GM12878 (cell line): ENCODE measurements around the gene TNS4. TPM values are rescaled to one million over a fixed set of nuclear protein-coding genes. Genes with fewer than 3 reads are reported as not detected.

Experiments
- ATAC-seq: fragments of 200-7000 bp; cut with Tn5 transposase; 3 replicates; pipeline ENCODE4 v1.9.1; 2020; ENCODE audit warnings: mild to moderate bottlenecking, moderate library complexity
- BruUV-seq: library from RNA; stranded (reverse); fragments of 400-500 nt; replicated peaks from 2 replicates; lab custom pipeline; 2021; lab: Mats Ljungman, UMichigan
- CTCF ChIA-PET: fragments of 300-600 bp; sonication (Branson Sonifier 250); formaldehyde crosslinking; extraction: SDS; loops from one replicate; lab custom pipeline; 2021; ENCODE audit warnings: inconsistent platforms; lab: Yijun Ruan, JAX
- POLR2A ChIA-PET: fragments of 350-600 bp; formaldehyde crosslinking; extraction: SDS; loops from one replicate; lab custom pipeline; 2021; ENCODE audit warnings: inconsistent platforms; lab: Charles Lee
- RAD21 ChIA-PET: fragments of 300-600 bp; sonication (Branson Sonifier 250); formaldehyde crosslinking; loops from one replicate; lab custom pipeline; 2023; ENCODE audit warnings: antibody characterized with exemption; ENCODE audit not compliant: unreplicated experiment; lab: Charles Lee
- SMC1A ChIA-PET: fragments of 300-600 bp; sonication (Branson Sonifier 250); formaldehyde crosslinking; loops from one replicate; lab custom pipeline; 2023; ENCODE audit not compliant: unreplicated experiment, uncharacterized antibody; lab: Charles Lee
- DNase-seq: peaks from one replicate; pipeline ENCODE4 v3.0.0-alpha.2; 2011; ENCODE audit warnings: low read depth, low spot score
- FAIRE-seq: peaks from 3 replicates; lab custom pipeline; 2011; peaks lifted over from hg19 to GRCh38; lab: Jason Lieb, UNC
- H2AFZ ChIP-seq: 2 replicates; pipeline ENCODE4 v1.6.0; 2011; ENCODE audit warnings: low read depth, low read length, control low read depth; ENCODE audit not compliant: control insufficient read depth
- H3K27ac ChIP-seq: 2 replicates; pipeline ENCODE4 v1.5.1; 2011; ENCODE audit warnings: control low read depth; ENCODE audit not compliant: control insufficient read depth, insufficient read depth
- H3K27me3 ChIP-seq, 2 experiments: replicated peaks in 1 of 2; 2 replicates each; pipeline versions ENCODE4 v1.6.0 to v1.6.1; 2011; ENCODE audit warnings: low read length in 1 of 2; ENCODE audit not compliant: control insufficient read depth in 2 of 2, insufficient read depth in 2 of 2
- H3K36me3 ChIP-seq, 2 experiments: 2 replicates each; pipeline ENCODE4 v1.5.1; 2011; ENCODE audit warnings: low read length in 1 of 2; ENCODE audit not compliant: control insufficient read depth in 2 of 2, insufficient read depth in 2 of 2
- H3K4me1 ChIP-seq: 2 replicates; pipeline ENCODE4 v1.6.1; 2011; ENCODE audit warnings: mild to moderate bottlenecking, low read length, moderate library complexity, mixed read lengths; ENCODE audit not compliant: control insufficient read depth, insufficient read depth
- H3K4me2 ChIP-seq: 2 replicates; pipeline ENCODE4 v1.6.0; 2011; ENCODE audit warnings: control low read depth; ENCODE audit not compliant: control insufficient read depth, insufficient read depth
- H3K4me3 ChIP-seq: fragments of 200-600 bp; sonication (generic); 2 replicates; pipeline ENCODE4 v1.5.1; 2016
- H3K79me2 ChIP-seq: 2 replicates; pipeline ENCODE4 v1.6.0; 2011; ENCODE audit warnings: low read length; ENCODE audit not compliant: control insufficient read depth, insufficient read depth
- H3K9ac ChIP-seq: 2 replicates; pipeline ENCODE4 v1.8.0; 2011; ENCODE audit warnings: low read length, control low read depth, mixed read lengths; ENCODE audit not compliant: control insufficient read depth, insufficient read depth
- H3K9me3 ChIP-seq: replicated peaks from 3 replicates; pipeline ENCODE4 v1.5.1; 2011; ENCODE audit warnings: mild to moderate bottlenecking, low read length; ENCODE audit not compliant: control insufficient read depth, insufficient read depth
- H4K20me1 ChIP-seq: 2 replicates; pipeline ENCODE4 v1.6.0; 2011; ENCODE audit not compliant: control insufficient read depth, insufficient read depth
- CHD4 ChIP-seq: fragments of 200-600 bp; sonication (generic); IDR thresholded peaks from 2 replicates; pipeline ENCODE4 v1.6.1; 2016; ENCODE audit warnings: mild to moderate bottlenecking
- CREM ChIP-seq: IDR thresholded peaks from 2 replicates; pipeline ENCODE4 v1.6.1; 2014; ENCODE audit warnings: antibody characterized with exemption, low read depth
- JUNB ChIP-seq: IDR thresholded peaks from 2 replicates; pipeline ENCODE4 v1.6.1; 2016; ENCODE audit warnings: antibody characterized with exemption, mild to moderate bottlenecking
- KDM1A ChIP-seq: fragments of 200-600 bp; sonication (generic); IDR thresholded peaks from 2 replicates; pipeline ENCODE4 v1.6.1; 2016; ENCODE audit warnings: borderline replicate concordance
- WGBS: methylation state at CpG from one replicate; pipeline ENCODE4 v1.1.6; 2016; ENCODE audit warnings: low lambda C conversion rate; ENCODE audit not compliant: insufficient replicate concordance, insufficient coverage; ENCODE audit errors: missing lambda C conversion rate; 5-methylcytosine and 5-hydroxymethylcytosine counted together
- in situ Hi-C: fragments of 300-500 bp; cut with MboI; formaldehyde crosslinking; loops from 9 replicates; pipeline ENCODE4 v1.14.3; 2018; ENCODE audit warnings: mixed read lengths
- intact Hi-C: fragments of 100-400 bp; cut with micrococcal nuclease; formaldehyde crosslinking; loops from one replicate; pipeline ENCODE4 v1.14.2; 2022; ENCODE audit not compliant: unreplicated experiment
- polyA plus RNA-seq, 11 experiments: library from polyadenylated mRNA; depleted of rRNA in 4 of 11; unstranded in 6 of 11; stranded (reverse) in 5 of 11; fragments of >200 nt; fragmentation: Nextera tagmentation in 4 of 11; fragmentation: Illumina TruSeq in 1 of 11; extraction: Ambion mirVana in 4 of 11; extraction: Trizol in 1 of 11; gene quantifications; 1 replicate in 1 of 11; 2 replicates in 10 of 11; pipeline versions ENCODE4 v1.2.1 to v1.2.3, GENCODE V29; 2011 to 2016; ENCODE audit warnings: inconsistent platforms in 2 of 11, missing spikeins in 2 of 11, low read depth in 1 of 11
- total RNA-seq, 4 experiments: library from RNA; depleted of rRNA in 3 of 4; stranded (reverse); fragments of >200 nt in 3 of 4; fragmentation: Illumina TruSeq in 1 of 4; extraction: Trizol in 1 of 4; gene quantifications; 2 replicates each; pipeline versions ENCODE4 v1.2.1 to v1.2.3, GENCODE V29; 2013 to 2021

The TNS4 gene
- total and polyA plus RNA-seq, 10 of the 15 experiments (the other 5 are each of a cell fraction or from before 2014, with no cell fraction given) = 0.10 to 0.90 (median 0.68) TPM; not detected in 2

GRCh38 chr17:40496170-40496569, 5.3 kb downstream of the TNS4 start:
- DNase-seq = no peak
- H3K9ac ChIP-seq = no peak overlapping the region
- TF ChIP-seq JUNB (no peak), CHD4 (no peak)
- BruUV-seq = no TSS peak
- 23% methylated on average over 6 of the region's 6 CpGs for WGBS
- peaks cover 0 to 9% of the 10 kb centered on the region in 2 experiments; a peak in 2 of 4 replicates for H3K27me3 ChIP-seq
- no peaks in the 10 kb centered on the region for H3K4me1 ChIP-seq
- ChIA-PET CTCF (interaction anchor here (0.9 to 2.1 kb wide), 3 partner anchors 13 to 37 kb away, joined by 3 to 7 read pairs (median 3); no protein-coding TSS in a partner anchor), SMC1A (interaction anchor here (1.3 to 1.5 kb wide), 2 partner anchors 20 to 47 kb away, joined by 3 read pairs; no protein-coding TSS in a partner anchor), RAD21 (interaction anchor here (1.2 kb wide), 1 partner anchor 13 kb away, joined by 3 read pairs; no protein-coding TSS in a partner anchor), POLR2A (no interaction called here)
- in situ Hi-C loops = no loop called here
- H2AFZ ChIP-seq = no peak overlapping the region
- H3K4me2 ChIP-seq = no peak overlapping the region
- H3K9me3 ChIP-seq = no peaks in the 10 kb centered on the region
- H3K27ac ChIP-seq = no peak overlapping the region
- no peak overlapping the region for H3K4me3 ChIP-seq
- no peak for ATAC-seq
- no peaks in the 10 kb centered on the region for H3K79me2 ChIP-seq
- H4K20me1 ChIP-seq = no peaks in the 10 kb centered on the region
- no peaks in the 10 kb centered on the region for H3K36me3 ChIP-seq
- FAIRE-seq = no peak
- intact Hi-C loops = no loop called here

GRCh38 chr17:40495140-40495539, 6.3 kb downstream of the TNS4 start:
- in situ Hi-C loops = no loop called here
- TF ChIP-seq CREM = no peak
- no peak for TF ChIP-seq KDM1A
- Histone ChIP-seq H3K27me3 (peaks cover 0 to 9% of the 10 kb centered on the region in 2 experiments; a peak in 2 of 4 replicates), H3K9me3 (no peaks in the 10 kb centered on the region), H3K4me2 (no peak overlapping the region), H4K20me1 (no peaks in the 10 kb centered on the region), H3K4me3 (no peak overlapping the region), H3K79me2 (no peaks in the 10 kb centered on the region), H3K27ac (no peak overlapping the region), H3K9ac (no peak overlapping the region), H3K36me3 (no peaks in the 10 kb centered on the region), H2AFZ (no peak overlapping the region), H3K4me1 (peaks cover 4% of the 10 kb centered on the region)
- WGBS = 20% methylated on average over 5 of the region's 5 CpGs
- no TSS peak for BruUV-seq
- RAD21 ChIA-PET = interaction anchor here (1.5 kb wide), 1 partner anchor 120 kb away, joined by 3 read pairs; no protein-coding TSS in a partner anchor
- POLR2A ChIA-PET = interaction anchor here (0.6 to 0.9 kb wide), 4 partner anchors 12 to 325 kb away, joined by 3 to 5 read pairs (median 3); no protein-coding TSS in a partner anchor
- no peak for DNase-seq
- FAIRE-seq = no peak
- SMC1A ChIA-PET = interaction anchor here (0.6 to 1.5 kb wide), 3 partner anchors 19 to 50 kb away, joined by 3 read pairs; no protein-coding TSS in a partner anchor
- CTCF ChIA-PET = interaction anchor here (0.5 to 2.1 kb wide), 6 partner anchors 10 to 935 kb away, joined by 3 to 7 read pairs (median 3); no protein-coding TSS in a partner anchor
- no peak for ATAC-seq
- intact Hi-C loops = no loop called here
